Natural killer cell (primary cell): Measurements from ENCODE around the gene BORCS5. TPM values are rescaled to one million over a fixed set of nuclear protein-coding genes. Genes with fewer than 3 reads are reported as not detected.

ENCODE experiments used
- ATAC-seq, 3 donors: fragments of 150-1000 bp in 2 of 3; fragments of 200-7000 bp in 1 of 3; cut with Tn5 transposase; 1 replicate in 1 of 3; 2 replicates in 2 of 3; pipeline ENCODE4 v1.10.0; 2021; ENCODE audit warnings: mild to moderate bottlenecking in 2 of 3, moderate library complexity in 2 of 3
- DNase-seq, 2 donors: peaks; one replicate each; pipeline versions ENCODE4 v3.0.0 to v3.0.0-alpha.2; 2013 to 2021; ENCODE audit warnings: mixed read lengths in 1 of 2
- H3K27ac ChIP-seq: one replicate; pipeline ENCODE4 v1.5.1; 2013; ENCODE audit warnings: mild to moderate bottlenecking, low read length
- H3K27me3 ChIP-seq: one replicate; pipeline ENCODE4 v1.6.1; 2013; ENCODE audit warnings: low read length; ENCODE audit not compliant: control insufficient read depth, insufficient read depth
- H3K36me3 ChIP-seq: one replicate; pipeline ENCODE4 v1.6.1; 2013; ENCODE audit warnings: low read length; ENCODE audit not compliant: control insufficient read depth, insufficient read depth
- H3K4me1 ChIP-seq: one replicate; pipeline ENCODE4 v1.6.1; 2013; ENCODE audit warnings: low read length; ENCODE audit not compliant: control insufficient read depth, insufficient read depth
- H3K4me3 ChIP-seq: one replicate; pipeline ENCODE4 v1.5.1; 2013; ENCODE audit warnings: low read length
- H3K9me3 ChIP-seq: one replicate; pipeline ENCODE4 v1.6.1; 2013; ENCODE audit warnings: low read length; ENCODE audit not compliant: control insufficient read depth, insufficient read depth
- H3K27ac Mint-ChIP-seq, 2 donors: one replicate each; pipeline ENCODE4 v1.8.0; 2022; ENCODE audit warnings: mild to moderate bottlenecking in 2 of 2, mixed read lengths in 2 of 2, moderate library complexity in 1 of 2
- H3K27me3 Mint-ChIP-seq, 2 donors: one replicate each; pipeline ENCODE4 v1.8.0; 2022; ENCODE audit warnings: low read depth in 2 of 2, mixed read lengths in 2 of 2
- H3K36me3 Mint-ChIP-seq: one replicate; pipeline ENCODE4 v1.8.0; 2022; ENCODE audit warnings: mixed read lengths
- H3K4me1 Mint-ChIP-seq, 2 donors: one replicate each; pipeline ENCODE4 v1.8.0; 2022; ENCODE audit warnings: mixed read lengths in 2 of 2
- H3K4me3 Mint-ChIP-seq: one replicate; pipeline ENCODE4 v1.8.0; 2022; ENCODE audit warnings: mild to moderate bottlenecking, moderate library complexity, mixed read lengths
- H3K9me3 Mint-ChIP-seq, 2 donors: one replicate each; pipeline ENCODE4 v1.8.0; 2022; ENCODE audit warnings: mixed read lengths in 2 of 2
- CTCF ChIP-seq: fragments of 200-600 bp; IDR thresholded peaks from one replicate; pipeline ENCODE4 v1.8.0; 2022; ENCODE audit warnings: antibody characterized with exemption
- WGBS: methylation state at CpG from one replicate; pipeline ENCODE4 v1.1.7; 2013; ENCODE audit warnings: missing lambda C conversion rate; ENCODE audit not compliant: insufficient coverage; 5-methylcytosine and 5-hydroxymethylcytosine counted together
- intact Hi-C: fragments of 100-400 bp; cut with micrococcal nuclease; formaldehyde crosslinking; loops from one replicate; pipeline ENCODE4 v1.14.2; 2022
- total RNA-seq, 4 donors: library from RNA; stranded (reverse); fragments of 120-200 nt in 1 of 4; gene quantifications; one replicate each; pipeline versions ENCODE4 v1.2.3 to v1.2.4, GENCODE V29; 2013 to 2022

The BORCS5 gene
- total RNA-seq, 3 donors from 2014 or later (not counting 1 experiment from before 2014, with no cell fraction given): 28.5 to 32.8 (median 29.2) TPM

- H3K27me3 Mint-ChIP-seq: peaks cover 24 to 27% of the 10 kb centered on the region in 2 donors
- peak; percentile 97 for TF ChIP-seq CTCF
- no peaks in the 10 kb centered on the region for H3K36me3 Mint-ChIP-seq
- no peak overlapping the region for H3K4me3 Mint-ChIP-seq
- H3K4me1 ChIP-seq: peaks cover 11% of the 10 kb centered on the region
- no peaks in the 10 kb centered on the region for H3K36me3 ChIP-seq
- 35% methylated on average over 10 of the region's 10 CpGs for WGBS
- H3K27ac Mint-ChIP-seq: no peak overlapping the region
- H3K27me3 ChIP-seq: no peaks in the 10 kb centered on the region
- intact Hi-C loops: loop anchor here (10.0 kb wide), 1 partner anchor 250 kb away; no protein-coding TSS in a partner anchor
- H3K9me3 Mint-ChIP-seq: no peaks in the 10 kb centered on the region
- peak; percentile 87 to 93 (median 91) for ATAC-seq
- H3K4me1 Mint-ChIP-seq: peaks cover 20 to 29% of the 10 kb centered on the region in 2 donors
- no peak overlapping the region for H3K4me3 ChIP-seq
- peak; percentile 51 to 82 for DNase-seq
- no peak overlapping the region for H3K27ac ChIP-seq
- H3K9me3 ChIP-seq: no peaks in the 10 kb centered on the region
Measured at GRCh38 chr12:12334367-12335040, 22.4 kb upstream of the BORCS5 start.

- no peak for ATAC-seq
- WGBS: 81% methylated on average over 5 of the region's 5 CpGs
- Histone ChIP-seq H3K36me3 (no peaks in the 10 kb centered on the region), H3K27ac (no peak overlapping the region), H3K27me3 (no peaks in the 10 kb centered on the region), H3K4me1 (peaks cover 11% of the 10 kb centered on the region), H3K9me3 (no peaks in the 10 kb centered on the region), H3K4me3 (no peak overlapping the region)
- no peak for DNase-seq
- Mint-ChIP-seq H3K9me3 (no peaks in the 10 kb centered on the region), H3K4me3 (no peak overlapping the region), H3K4me1 (peaks cover 20 to 25% of the 10 kb centered on the region in 2 donors), H3K27me3 (peaks cover 16 to 24% of the 10 kb centered on the region in 2 donors), H3K36me3 (no peaks in the 10 kb centered on the region), H3K27ac (no peak overlapping the region)
- no peak for TF ChIP-seq CTCF
- intact Hi-C loops: loop anchor here (10.0 kb wide), 1 partner anchor 251 kb away; no protein-coding TSS in a partner anchor
Measured at GRCh38 chr12:12336049-12336411, 20.8 kb upstream of the BORCS5 start.

GRCh38 chr12:12336511-12336910 lies 20.4 kb upstream of the BORCS5 start:
- intact Hi-C loops: loop anchor here (10.0 kb wide), 1 partner anchor 252 kb away; no protein-coding TSS in a partner anchor
- DNase-seq: no peak
- H3K9me3 Mint-ChIP-seq: no peaks in the 10 kb centered on the region
- WGBS: 100% methylated on average over 1 of the region's 1 CpG
- no peak for ATAC-seq
- Histone ChIP-seq H3K36me3 (no peaks in the 10 kb centered on the region), H3K27me3 (no peaks in the 10 kb centered on the region), H3K9me3 (no peaks in the 10 kb centered on the region), H3K27ac (no peak overlapping the region), H3K4me1 (peaks cover 11% of the 10 kb centered on the region), H3K4me3 (no peak overlapping the region)
- H3K27me3 Mint-ChIP-seq: peaks cover 11 to 19% of the 10 kb centered on the region in 2 donors
- H3K4me1 Mint-ChIP-seq: peaks cover 20 to 25% of the 10 kb centered on the region in 2 donors
- no peak overlapping the region for H3K27ac Mint-ChIP-seq
- no peak for TF ChIP-seq CTCF
- no peaks in the 10 kb centered on the region for H3K36me3 Mint-ChIP-seq
- H3K4me3 Mint-ChIP-seq: no peak overlapping the region
